ENCODE results near the gene RAI2. TPM values are rescaled to one million over a fixed set of nuclear protein-coding genes. Genes with fewer than 3 reads are reported as not detected.

RAI2 gene
- total RNA-seq, 1 experiment from 2014 or later = not detected

GRCh38 chrX:17758382-17758781 is 102.7 kb downstream of the RAI2 start:
- CTCF ChIA-PET = interaction anchor here (0.8 kb wide), 1 partner anchor 376 kb away, joined by 3 read pairs; no protein-coding TSS in a partner anchor

GRCh38 chrX:17750436-17750835 is 110.7 kb downstream of the RAI2 start:
- ChIA-PET CTCF (interaction anchor here (0.5 to 2.5 kb wide), 4 partner anchors 19 to 1656 kb away, joined by 3 to 14 read pairs (median 3); no protein-coding TSS in a partner anchor), POLR2A (no interaction called here)
- no peak for DNase-seq (ENCODE audit: unreplicated experiment)
- no peak overlapping the region for H3K27ac Mint-ChIP-seq (ENCODE audit: low read depth, unreplicated experiment)
- H3K4me1 Mint-ChIP-seq (ENCODE audit: insufficient read depth, unreplicated experiment) = no peaks in the 10 kb centered on the region
- H3K27me3 Mint-ChIP-seq (ENCODE audit: insufficient read depth, unreplicated experiment) = peaks cover 62% of the 10 kb centered on the region
- no TSS peak for BruUV-seq (replicated peaks)
- H3K4me3 Mint-ChIP-seq (ENCODE audit: unreplicated experiment) = no peak overlapping the region
- H3K9me3 Mint-ChIP-seq (ENCODE audit: unreplicated experiment) = no peaks in the 10 kb centered on the region
- TF ChIP-seq CTCF (IDR thresholded peaks at IDR 0.05; ENCODE audit: unreplicated experiment) = no peak
- H3K36me3 Mint-ChIP-seq (ENCODE audit: insufficient read depth, unreplicated experiment) = peaks cover 20% of the 10 kb centered on the region
- intact Hi-C loops (cut with micrococcal nuclease) = no loop called here

More at GRCh38 chrX:17758382-17758781, 102.7 kb downstream of the RAI2 start:
- H3K27me3 Mint-ChIP-seq (ENCODE audit: insufficient read depth, unreplicated experiment) = no peaks in the 10 kb centered on the region
- H3K27ac Mint-ChIP-seq (ENCODE audit: low read depth, unreplicated experiment) = no peak overlapping the region
- H3K4me1 Mint-ChIP-seq (ENCODE audit: insufficient read depth, unreplicated experiment) = no peaks in the 10 kb centered on the region
- H3K9me3 Mint-ChIP-seq (ENCODE audit: unreplicated experiment) = no peaks in the 10 kb centered on the region
- peaks cover 5% of the 10 kb centered on the region for H3K36me3 Mint-ChIP-seq (ENCODE audit: insufficient read depth, unreplicated experiment)
- BruUV-seq (replicated peaks) = no TSS peak
- intact Hi-C loops (cut with micrococcal nuclease) = no loop called here
- POLR2A ChIA-PET = interaction anchor here (0.5 kb wide), 1 partner anchor 477 kb away, joined by 5 read pairs; no protein-coding TSS in a partner anchor
- DNase-seq (ENCODE audit: unreplicated experiment) = no peak
- H3K4me3 Mint-ChIP-seq (ENCODE audit: unreplicated experiment) = no peak overlapping the region
- TF ChIP-seq CTCF (IDR thresholded peaks at IDR 0.05; ENCODE audit: unreplicated experiment) = no peak

Other genes starting within 250 kb of the RAI2 start
- 13.9 and 14.1 TPM in 2 replicates for gene SCML1, start 123.8 kb downstream of the RAI2 start, total RNA-seq (2022)